HepG2 (cell line): ENCODE measurements around the gene FOSB. TPM values are rescaled to one million over a fixed set of nuclear protein-coding genes. Genes with fewer than 3 reads are reported as not detected.
A peak's percentile ranks its signal among the peaks of the same experiment; 100 is the strongest.
"Not testable (repeated sequence)": the region's sequence is repeated elsewhere in the genome, so short reads cannot be mapped to it uniquely, and the experiment has no call there.

Experiments
- ATAC-seq: fragments of 200-7000 bp; cut with Tn5 transposase; 3 replicates; pipeline ENCODE4 v1.9.1; 2020; ENCODE audit warnings: mild to moderate bottlenecking, moderate library complexity
- BruUV-seq: library from RNA; stranded (reverse); fragments of 400-500 nt; replicated peaks from 2 replicates; lab custom pipeline; 2021; lab: Mats Ljungman, UMichigan
- CTCF ChIA-PET: fragments of 300-600 bp; formaldehyde crosslinking; extraction: SDS; loops from one replicate; lab custom pipeline; 2021; ENCODE audit warnings: low total read pairs, inconsistent platforms, low intra/inter-chr PET ratio; lab: Yijun Ruan, JAX
- POLR2A ChIA-PET: fragments of 350-600 bp; sonication (Branson Sonifier 250); formaldehyde crosslinking; loops from one replicate; lab custom pipeline; 2020; ENCODE audit warnings: antibody characterized with exemption, inconsistent platforms; lab: Yijun Ruan, JAX
- DNase-seq: peaks from one replicate; pipeline ENCODE4 v3.0.0-alpha.2; 2015; ENCODE audit warnings: low spot score
- FAIRE-seq: peaks from 3 replicates; lab custom pipeline; 2011; peaks lifted over from hg19 to GRCh38; lab: Jason Lieb, UNC
- H2AFZ ChIP-seq: one replicate; pipeline ENCODE4 v1.6.1; 2011; ENCODE audit warnings: low read length, inconsistent platforms
- H3K27ac ChIP-seq: fragments of 300-600 bp; 3 replicates; pipeline ENCODE4 v1.8.0; 2011; ENCODE audit warnings: mixed run types, mild to moderate bottlenecking, mixed read lengths, low read length, inconsistent platforms; ENCODE audit not compliant: insufficient read depth; ENCODE audit errors: extremely low read length
- H3K27me3 ChIP-seq, 2 experiments: fragments of 200-600 bp in 1 of 2; 2 replicates in 1 of 2; 3 replicates in 1 of 2; pipeline versions ENCODE4 v1.6.0 to v1.8.0; 2011; ENCODE audit warnings: low read length in 2 of 2, mild to moderate bottlenecking in 2 of 2, moderate library complexity in 2 of 2, inconsistent platforms in 1 of 2; ENCODE audit not compliant: insufficient read depth in 2 of 2, control insufficient read depth in 1 of 2
- H3K36me3 ChIP-seq, 2 experiments: fragments of 200-600 bp in 1 of 2; replicated peaks in 1 of 2; 2 replicates in 1 of 2; 3 replicates in 1 of 2; pipeline versions ENCODE4 v1.5.1 to v1.8.0; 2011; ENCODE audit warnings: low read length in 2 of 2, inconsistent platforms in 1 of 2; ENCODE audit not compliant: insufficient read depth in 2 of 2, control insufficient read depth in 1 of 2
- H3K4me1 ChIP-seq: 2 replicates; pipeline ENCODE4 v1.5.1; 2012; ENCODE audit warnings: low read length, inconsistent platforms; ENCODE audit not compliant: insufficient read depth
- H3K4me2 ChIP-seq: 2 replicates; pipeline ENCODE4 v1.6.0; 2011; ENCODE audit warnings: low read depth, low read length, inconsistent platforms
- H3K4me3 ChIP-seq, 3 experiments: fragments of 200-600 bp in 1 of 3; sonication (generic), shearing (Covaris generic) in 1 of 3; replicated peaks in 1 of 3; 2 replicates each; pipeline ENCODE4 v1.5.1; 2011 to 2016; ENCODE audit warnings: low read length in 3 of 3, inconsistent platforms in 2 of 3, low read depth in 2 of 3, mild to moderate bottlenecking in 2 of 3, control low read depth in 1 of 3, mixed read lengths in 1 of 3; ENCODE audit not compliant: insufficient read depth in 1 of 3
- H3K79me2 ChIP-seq: one replicate; pipeline ENCODE4 v1.6.1; 2011; ENCODE audit warnings: low read length, inconsistent platforms; ENCODE audit not compliant: insufficient read depth
- H3K9ac ChIP-seq: 2 replicates; pipeline ENCODE4 v1.6.0; 2011; ENCODE audit warnings: mild to moderate bottlenecking, low read depth, low read length, inconsistent platforms; ENCODE audit not compliant: insufficient read depth
- H3K9me3 ChIP-seq: 2 replicates; pipeline ENCODE4 v1.5.1; 2012; ENCODE audit warnings: mild to moderate bottlenecking, low read length
- H4K20me1 ChIP-seq: 2 replicates; pipeline ENCODE4 v1.6.0; 2011; ENCODE audit warnings: inconsistent platforms, mild to moderate bottlenecking, low read length, moderate library complexity; ENCODE audit not compliant: insufficient read depth
- BHLHE40 ChIP-seq: IDR thresholded peaks from 2 replicates; pipeline ENCODE4 v1.6.1; 2011; ENCODE audit warnings: low read length, improper control_type of control experiment
- CEBPB ChIP-seq: IDR thresholded peaks from 2 replicates; pipeline ENCODE4 v1.6.1; 2011; ENCODE audit warnings: low read depth, low read length, improper control_type of control experiment, borderline replicate concordance
- NR2C2 ChIP-seq: sonication (generic); formaldehyde crosslinking; IDR thresholded peaks from 2 replicates; pipeline ENCODE4 v1.4.0; 2020; ENCODE audit warnings: missing genetic modification reagents, mild to moderate bottlenecking, moderate library complexity, borderline replicate concordance
- NR2F1 ChIP-seq, 2 experiments: fragments of 450-650 bp in 1 of 2; formaldehyde crosslinking in 1 of 2; IDR thresholded peaks; 2 replicates each; pipeline versions ENCODE4 v1.5.0 to v1.6.1; 2016 to 2020; ENCODE audit warnings: mild to moderate bottlenecking in 1 of 2, missing compliant biosample characterization in 1 of 2, missing genetic modification reagents in 1 of 2, moderate library complexity in 1 of 2
- NR2F2 ChIP-seq: IDR thresholded peaks from 2 replicates; pipeline ENCODE4 v1.6.1; 2012; ENCODE audit warnings: low read depth, inconsistent platforms, borderline replicate concordance
- NR2F6 ChIP-seq, 2 experiments: IDR thresholded peaks; 2 replicates each; pipeline ENCODE4 v1.6.1; 2016; ENCODE audit warnings: antibody characterized with exemption in 1 of 2, mild to moderate bottlenecking in 1 of 2
- RARA ChIP-seq: IDR thresholded peaks from 2 replicates; pipeline ENCODE4 v1.6.1; 2016; ENCODE audit warnings: missing genetic modification reagents, missing compliant biosample characterization
- RXRA ChIP-seq: sonication (generic); formaldehyde crosslinking; IDR thresholded peaks from 2 replicates; pipeline ENCODE4 v1.5.1; 2020; ENCODE audit warnings: missing genetic modification reagents
- RXRB ChIP-seq: IDR thresholded peaks from 2 replicates; pipeline ENCODE4 v1.6.1; 2016; ENCODE audit warnings: borderline replicate concordance, missing genetic modification reagents, missing compliant biosample characterization
- ZMYM3 ChIP-seq: sonication (generic); formaldehyde crosslinking; IDR thresholded peaks from 2 replicates; pipeline ENCODE4 v1.5.1; 2020; ENCODE audit warnings: mild to moderate bottlenecking, missing genetic modification reagents
- WGBS: methylation state at CpG from one replicate; pipeline ENCODE4 v1.1.6; 2017; ENCODE audit warnings: low lambda C conversion rate; 5-methylcytosine and 5-hydroxymethylcytosine counted together
- in situ Hi-C: cut with HindIII; loops from 2 replicates; pipeline ENCODE4 v1.10.0; 2017; ENCODE audit warnings: low pct_unique_long_range_greater_than_20kb; ENCODE audit not compliant: extremely low pct_ligation_motif_present
- intact Hi-C: fragments of 100-400 bp; cut with micrococcal nuclease; formaldehyde crosslinking; loops from one replicate; pipeline ENCODE4 v1.10.0; 2022; ENCODE audit not compliant: unreplicated experiment
- polyA plus RNA-seq, 8 experiments: library from polyadenylated mRNA; depleted of rRNA in 3 of 8; stranded (reverse) in 7 of 8; unstranded in 1 of 8; fragments of >200 nt; fragmentation: Illumina TruSeq in 4 of 8; extraction: Trizol in 4 of 8; gene quantifications; 2 replicates each; pipeline versions ENCODE4 v1.2.1 to v1.2.3, GENCODE V29; 2011 to 2016; ENCODE audit warnings: low read depth in 4 of 8, missing spikeins in 1 of 8, mixed read lengths in 1 of 8; ENCODE audit not compliant: insufficient read depth in 1 of 8
- total RNA-seq, 5 experiments: library from RNA; depleted of rRNA; stranded (reverse); fragments of >200 nt; fragmentation: Illumina TruSeq; extraction: Trizol; gene quantifications; 2 replicates each; pipeline ENCODE4 v1.2.3, GENCODE V29; 2016; ENCODE audit warnings: low read depth in 1 of 5

Gene FOSB
- total and polyA plus RNA-seq, 2 of the 13 experiments (the other 11 are each of a cell fraction or from before 2014, with no cell fraction given) = 2.8 to 6.0 TPM

DNA sequence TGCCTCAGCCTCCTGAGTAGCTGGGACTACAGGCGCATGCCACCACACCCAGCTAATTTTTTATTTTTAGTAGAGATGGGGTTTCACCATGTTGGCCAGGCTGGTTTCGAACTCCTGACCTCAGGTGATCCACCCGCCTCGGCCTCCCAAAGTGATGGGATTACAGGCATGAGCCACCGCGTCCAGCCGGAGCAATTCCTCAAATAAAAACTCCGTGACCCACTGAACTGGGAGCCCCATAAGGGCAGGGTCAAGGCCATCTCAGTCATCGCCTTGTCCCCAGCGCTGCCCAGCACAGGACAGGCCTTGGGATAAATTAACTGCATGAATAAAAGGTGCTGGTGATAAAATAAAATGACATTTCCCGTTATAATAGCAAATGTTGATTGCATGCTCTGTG lies 37.9 kb upstream of the FOSB start:
- not testable (repeated sequence) for H3K36me3 ChIP-seq, H3K4me3 ChIP-seq
- TF ChIP-seq NR2F6 (IDR thresholded peaks at IDR 0.05) (peak; percentile 58), NR2F6 (CRISPR knock-in tag; IDR thresholded peaks at IDR 0.05) (peak; percentile 74), RXRB (CRISPR knock-in tag) (peak; percentile 18; the same call in 1 of the 2 replicates), RARA (peak; percentile 71), RXRA (peak; percentile 46; the same call in 1 of the 2 replicates), NR2C2 (CRISPR knock-in tag) (0 out of 2 replicates have a peak, but pooled peaks have one; percentile 30), NR2F1 (CRISPR knock-in tag; IDR thresholded peaks at IDR 0.05) (peak; percentile 71 to 77; a peak in 3 of 4 replicates), NR2F2 (peak; percentile 49), ZMYM3 (peak; percentile 59; the same call in 1 of the 2 replicates)
- TF ChIP-seq, all 625 proteins: peak for 8; not testable (repeated sequence) for 617
- H3K4me2 ChIP-seq, BruUV-seq, H3K27ac ChIP-seq, ATAC-seq, H3K9me3 ChIP-seq, FAIRE-seq, H3K27me3 ChIP-seq, intact Hi-C loops, H4K20me1 ChIP-seq, H2AFZ ChIP-seq, CTCF ChIA-PET, H3K79me2 ChIP-seq, POLR2A ChIA-PET, H3K9ac ChIP-seq, DNase-seq: not testable (repeated sequence)
- WGBS = 15% methylated on average over 9 of the region's 11 CpGs
- in situ Hi-C loops = loop anchor here (10.0 kb wide), 1 partner anchor 45 kb away; no protein-coding TSS in a partner anchor
- H3K4me1 ChIP-seq = peaks cover 40% of the 10 kb centered on the region

DNA sequence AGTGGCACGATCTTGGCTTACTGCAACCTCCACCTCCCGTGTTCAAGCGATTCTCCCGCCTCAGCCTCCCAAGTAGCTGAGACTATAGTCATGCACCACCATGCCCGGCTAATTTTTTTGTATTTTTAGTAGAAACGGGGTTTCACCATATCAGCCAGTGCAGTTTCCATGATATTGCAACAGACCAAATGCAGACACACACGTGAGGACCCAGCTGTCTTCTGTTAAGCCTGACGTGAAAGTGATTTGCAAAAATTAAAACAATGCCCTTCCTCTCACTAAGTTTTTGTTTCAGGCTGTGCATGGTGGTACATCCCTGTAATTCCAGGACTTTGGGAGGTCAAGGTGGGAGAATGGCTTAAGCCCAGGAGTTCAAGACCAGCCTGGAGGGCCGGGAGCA lies 36.8 kb upstream of the FOSB start:
- intact Hi-C loops, in situ Hi-C loops, H3K9ac ChIP-seq, H3K9me3 ChIP-seq, H3K27me3 ChIP-seq, H3K79me2 ChIP-seq, FAIRE-seq, ATAC-seq, H3K27ac ChIP-seq, H3K36me3 ChIP-seq, H2AFZ ChIP-seq, DNase-seq, H3K4me3 ChIP-seq, H3K4me2 ChIP-seq: not testable (repeated sequence)
- POLR2A ChIA-PET = interaction anchor here (1.0 to 1.8 kb wide), 2 partner anchors 9 to 48 kb away, joined by 3 to 5 read pairs; no protein-coding TSS in a partner anchor
- 28% methylated on average over 8 of the region's 9 CpGs for WGBS
- peaks cover 37% of the 10 kb centered on the region for H3K4me1 ChIP-seq
- TF ChIP-seq CEBPB (peak; percentile 60; the same call in 1 of the 2 replicates), BHLHE40 (peak; percentile 75)
- TF ChIP-seq, all 625 proteins: peak for 2; not testable (repeated sequence) for 623
- CTCF ChIA-PET, H4K20me1 ChIP-seq, BruUV-seq: not testable (repeated sequence)
